Stimulated activated CD4-positive, alpha-beta T cell treated with anti-CD3 and anti-CD28 coated beads, TNF-alpha, amount 100 ng/mL, for 1 hour (primary cell): ENCODE measurements around the gene IQGAP2.
"Not testable (repeated sequence)": the region's sequence is repeated elsewhere in the genome, so short reads cannot be mapped to it uniquely, and the experiment has no call there.

Source experiments
- DNase-seq, 3 donors: peaks; one replicate each; pipeline ENCODE4 v3.0.0-alpha.2; 2020; ENCODE audit warnings: low read depth in 3 of 3, low spot score in 1 of 3

The IQGAP2 gene

GRCh38 chr5:76652809-76653414 is 249.8 kb downstream of the IQGAP2 start:
- no peak for DNase-seq

- DNase-seq, result no peak
Observed at GRCh38 chr5:76657091-76657490, 254.0 kb downstream of the IQGAP2 start.

DNA sequence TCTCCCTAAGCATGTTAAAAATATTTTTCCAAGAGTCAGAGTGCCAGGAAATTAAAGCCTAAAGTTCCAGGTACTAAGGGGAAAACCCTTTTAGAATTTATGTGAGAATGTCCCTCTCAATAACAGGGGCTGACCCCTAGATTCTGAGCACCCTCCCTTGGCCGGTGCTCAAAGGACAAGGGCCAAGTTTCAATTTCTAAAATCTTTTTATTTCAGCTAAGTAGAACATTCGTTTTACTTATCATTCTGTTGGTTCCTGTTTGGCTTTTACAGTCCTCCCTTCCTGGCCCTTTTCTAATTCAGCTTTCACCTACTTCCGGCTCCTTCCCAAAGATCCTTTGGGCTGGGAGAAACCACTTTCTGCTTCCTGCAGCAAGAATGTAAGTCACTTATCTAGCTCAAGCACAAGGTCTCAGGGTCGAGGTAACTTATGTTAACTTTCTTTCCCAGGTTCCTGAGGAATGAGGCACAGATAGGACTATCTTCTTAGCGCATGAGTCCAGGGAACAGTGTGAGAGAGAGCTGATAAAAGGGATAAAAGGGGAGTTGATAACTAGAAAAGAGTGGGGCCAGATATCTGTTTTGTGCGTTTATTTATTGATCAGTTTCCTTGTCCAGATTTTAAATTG is 254.7 kb downstream of the IQGAP2 start:
- DNase-seq, result no peak

- no peak for DNase-seq
Observed at GRCh38 chr5:76660360-76660759, 257.3 kb downstream of the IQGAP2 start.

DNA sequence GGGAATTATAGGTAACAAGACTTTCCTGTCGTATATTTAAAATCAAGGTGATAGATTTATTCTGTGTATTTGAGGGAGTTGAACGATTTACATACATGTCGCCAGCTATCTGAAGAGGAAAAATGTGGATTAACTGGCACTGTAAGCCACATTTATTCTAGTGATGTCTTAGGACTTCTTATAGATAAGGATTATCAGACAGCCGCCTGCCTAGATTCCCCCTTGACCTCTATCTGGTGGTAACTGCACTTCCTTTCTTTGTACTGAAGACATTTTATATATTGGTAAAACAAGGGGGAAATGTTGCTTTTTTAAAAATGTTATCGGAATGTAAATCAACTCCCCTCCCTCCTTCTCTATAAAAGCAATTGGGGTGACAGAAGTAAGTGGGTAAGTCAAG is 259.4 kb downstream of the IQGAP2 start:
- DNase-seq, result no peak

DNA sequence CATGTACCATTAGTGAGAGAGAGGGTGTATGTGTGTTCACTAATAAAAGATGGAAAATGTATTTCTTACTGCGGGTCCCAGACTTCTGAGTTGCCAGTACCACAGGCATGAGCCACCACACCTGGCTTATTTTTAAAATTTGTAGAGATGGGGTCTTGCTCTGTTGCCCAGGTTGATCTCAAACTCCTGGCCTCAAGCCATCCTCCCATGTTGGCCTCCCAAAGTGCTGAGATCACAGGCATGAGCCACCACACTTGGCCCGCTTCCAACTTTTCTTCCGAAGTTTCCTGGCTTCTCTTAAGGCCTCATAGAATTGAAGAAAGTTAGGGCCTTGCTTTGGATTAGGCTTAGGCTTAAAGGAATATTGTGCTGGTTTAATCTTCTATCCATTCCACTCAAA is 260.5 kb downstream of the IQGAP2 start:
- no peak for DNase-seq

DNA sequence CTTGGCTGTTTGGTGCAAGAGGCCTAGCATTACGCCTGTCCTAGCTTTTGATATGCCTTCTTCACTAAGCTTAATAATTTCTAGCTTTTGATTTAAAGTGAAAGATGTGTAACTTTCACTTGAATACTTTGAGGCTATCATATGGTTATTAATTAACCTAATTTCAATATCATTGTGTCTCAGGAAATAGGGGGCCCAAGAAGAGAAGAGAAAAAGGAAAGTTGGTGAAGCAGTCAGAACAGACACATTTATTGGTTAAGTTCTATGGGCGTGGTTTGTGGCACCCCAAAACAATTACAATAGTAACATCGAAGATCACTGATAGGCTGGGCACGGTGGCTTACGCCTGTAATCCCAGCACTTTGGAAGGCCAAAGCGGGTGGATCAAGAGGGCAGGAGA is 261.0 kb downstream of the IQGAP2 start:
- DNase-seq, result no peak

- DNase-seq, result no peak
Observed at GRCh38 chr5:76667495-76667894, 264.4 kb downstream of the IQGAP2 start.

DNA sequence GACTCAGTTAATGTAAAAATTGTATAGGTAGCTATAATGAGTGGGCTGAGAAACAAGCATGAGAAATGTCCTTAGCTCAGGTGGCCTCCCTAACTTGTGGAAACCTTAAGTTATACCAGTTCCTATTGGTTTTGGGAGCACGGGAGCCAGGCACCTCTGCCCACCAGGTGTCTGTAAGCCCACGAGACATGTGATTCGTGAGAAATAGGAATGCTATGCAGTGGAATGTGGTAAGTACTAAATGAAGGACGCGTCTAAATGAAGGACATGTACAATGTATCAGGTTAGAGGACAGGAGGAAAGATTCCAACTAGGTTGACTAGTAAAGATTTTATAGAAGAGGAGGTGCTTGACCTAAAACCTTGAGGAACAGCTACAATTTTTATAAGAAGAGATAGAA is 266.2 kb downstream of the IQGAP2 start:
- DNase-seq, result no peak

DNA sequence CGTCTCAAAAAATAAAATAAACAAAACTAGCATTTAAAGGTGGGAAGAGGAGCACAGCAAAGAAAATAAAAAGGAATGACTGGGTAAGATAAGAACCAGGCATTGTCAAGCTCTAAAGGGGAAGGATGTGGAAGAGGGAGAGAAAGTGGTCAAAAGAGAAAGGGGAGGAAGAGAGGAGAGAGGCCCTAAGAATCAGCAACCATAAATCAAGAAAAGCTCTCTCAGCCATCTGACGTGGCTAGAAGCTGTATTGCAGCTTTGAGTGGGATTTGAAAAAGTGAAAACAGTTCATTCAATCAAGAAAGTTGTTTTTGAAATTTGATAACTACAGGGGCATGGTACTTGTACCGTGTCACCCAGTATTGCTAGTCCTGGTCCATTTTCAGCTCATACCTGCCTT is 267.4 kb downstream of the IQGAP2 start:
- no peak for DNase-seq

- no peak for DNase-seq
Observed at GRCh38 chr5:76672242-76672641, 269.2 kb downstream of the IQGAP2 start.

GRCh38 chr5:76673125-76673524 is 270.0 kb downstream of the IQGAP2 start:
- DNase-seq, result no peak

- no peak for DNase-seq
Observed at GRCh38 chr5:76674330-76675066, 271.4 kb downstream of the IQGAP2 start.

- DNase-seq, result no peak
Observed at GRCh38 chr5:76675364-76675763, 272.3 kb downstream of the IQGAP2 start.

DNA sequence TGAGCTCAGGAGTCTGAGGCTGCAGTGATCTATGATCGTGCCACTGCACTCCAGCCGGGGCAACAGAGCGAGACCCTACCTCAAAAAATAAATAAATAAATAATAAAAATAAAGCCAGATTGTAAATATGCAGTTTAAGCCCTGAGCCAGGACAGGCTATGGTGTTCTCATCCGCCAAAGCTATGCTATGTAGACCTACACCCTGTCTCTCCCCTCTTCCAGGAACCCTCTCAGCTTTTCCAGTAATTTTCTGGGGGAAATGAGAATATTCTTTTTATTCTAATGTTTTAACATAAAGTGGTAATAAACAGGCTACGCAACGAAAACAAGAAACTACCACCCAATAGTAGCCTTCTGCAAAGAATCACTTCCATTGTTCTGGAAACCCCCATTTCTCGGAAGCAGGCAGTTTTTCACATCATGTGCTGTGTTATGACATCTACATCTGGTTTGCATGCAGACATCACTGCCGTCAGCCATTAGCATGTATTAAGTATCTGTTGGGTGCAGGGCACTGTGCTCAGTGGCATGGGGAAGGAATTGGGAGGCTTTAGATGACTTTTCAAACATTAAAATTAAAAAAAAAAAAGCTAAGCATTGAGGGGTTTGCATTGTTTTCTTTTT is 274.9 kb downstream of the IQGAP2 start:
- DNase-seq, result no peak

DNA sequence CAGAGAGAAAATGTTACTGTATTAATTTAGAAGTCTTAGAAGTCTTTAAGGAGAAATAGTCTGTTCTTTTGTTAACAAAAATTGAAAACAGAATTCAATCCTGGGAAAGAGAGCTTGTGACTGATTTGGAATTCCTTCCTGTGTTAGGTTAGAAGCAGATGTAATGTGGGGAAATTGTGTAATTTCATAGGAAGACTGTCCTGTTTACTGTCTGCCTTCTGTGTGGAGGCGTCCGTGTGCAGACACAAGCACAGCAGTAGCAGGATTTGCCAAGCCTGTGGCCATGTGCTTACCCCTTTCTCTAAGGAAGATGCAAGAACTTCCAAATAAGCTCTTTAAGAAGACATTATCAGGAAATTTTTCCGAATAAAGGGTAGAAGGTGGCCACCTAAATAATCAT is 276.1 kb downstream of the IQGAP2 start:
- DNase-seq, result no peak

DNA sequence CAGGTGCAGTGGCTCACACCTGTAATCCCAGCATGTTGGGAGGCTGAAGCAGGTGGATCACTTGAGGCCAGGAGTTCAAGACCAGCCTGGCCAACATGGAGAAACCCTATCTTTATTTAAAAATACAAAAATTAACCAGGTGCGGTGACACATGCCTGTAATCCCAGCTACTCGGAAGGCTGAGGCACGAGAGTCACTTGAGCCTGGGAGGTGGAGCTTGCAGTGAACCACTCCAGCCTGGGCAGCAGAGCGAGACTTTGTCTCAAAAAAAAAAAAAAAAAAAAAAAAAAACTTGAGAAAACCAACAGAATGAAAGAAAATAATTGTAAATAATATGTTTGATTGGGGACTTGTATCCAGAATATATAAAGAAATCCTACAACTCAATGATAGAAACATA is 277.7 kb downstream of the IQGAP2 start:
- not testable (repeated sequence) for DNase-seq

GRCh38 chr5:76681287-76681686 is 278.2 kb downstream of the IQGAP2 start:
- no peak for DNase-seq

- DNase-seq, result no peak
Observed at GRCh38 chr5:76682387-76682786, 279.3 kb downstream of the IQGAP2 start.

DNA sequence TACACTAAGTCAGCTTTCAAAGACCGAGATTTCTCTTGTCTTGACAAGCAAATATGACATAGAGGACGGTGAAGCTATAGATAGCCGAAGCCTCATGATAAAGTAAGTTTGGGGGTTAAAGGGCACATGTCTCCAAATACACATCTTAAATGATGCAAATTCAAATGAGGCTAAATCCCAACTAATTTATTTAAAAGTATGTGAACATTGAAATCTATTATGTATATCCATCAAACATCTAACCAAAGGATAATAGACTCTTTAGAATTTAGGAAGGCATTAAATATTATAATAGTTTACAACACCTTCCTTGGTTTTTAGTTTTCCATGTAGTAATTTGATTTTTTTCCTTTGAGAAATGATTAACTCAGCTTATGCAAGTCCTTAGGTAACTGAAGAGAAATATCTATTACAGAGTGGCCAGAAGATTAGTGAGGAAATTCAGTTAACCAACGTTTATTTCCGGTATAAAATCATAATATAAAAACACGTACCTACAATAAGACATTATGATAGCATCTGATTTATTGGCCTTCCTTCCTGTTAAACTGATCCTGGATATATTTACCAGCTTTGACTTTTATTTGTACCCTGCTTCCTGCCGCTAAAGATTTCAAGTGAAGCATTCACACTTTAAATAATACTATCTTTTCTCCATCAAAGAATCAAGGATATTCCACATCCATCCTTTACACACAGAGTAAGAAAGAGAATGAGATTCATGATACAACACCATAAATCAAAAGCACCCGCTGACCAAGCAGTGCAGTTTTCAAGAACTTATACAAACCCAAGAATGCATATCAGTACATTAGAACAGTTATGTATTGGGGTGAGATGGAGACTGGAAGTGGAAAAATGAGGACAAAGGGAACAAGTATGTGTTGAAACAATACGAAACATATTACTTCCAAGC is 281.0 kb downstream of the IQGAP2 start:
- no peak for DNase-seq
